NCI-H146 (cell line): Measurements from ENCODE around the gene DDX41.

Experiments used
- DNase-seq: peaks from one replicate; lab custom pipeline; 2025; lab: John Stamatoyannopoulos, UW

DDX41 gene

DNA sequence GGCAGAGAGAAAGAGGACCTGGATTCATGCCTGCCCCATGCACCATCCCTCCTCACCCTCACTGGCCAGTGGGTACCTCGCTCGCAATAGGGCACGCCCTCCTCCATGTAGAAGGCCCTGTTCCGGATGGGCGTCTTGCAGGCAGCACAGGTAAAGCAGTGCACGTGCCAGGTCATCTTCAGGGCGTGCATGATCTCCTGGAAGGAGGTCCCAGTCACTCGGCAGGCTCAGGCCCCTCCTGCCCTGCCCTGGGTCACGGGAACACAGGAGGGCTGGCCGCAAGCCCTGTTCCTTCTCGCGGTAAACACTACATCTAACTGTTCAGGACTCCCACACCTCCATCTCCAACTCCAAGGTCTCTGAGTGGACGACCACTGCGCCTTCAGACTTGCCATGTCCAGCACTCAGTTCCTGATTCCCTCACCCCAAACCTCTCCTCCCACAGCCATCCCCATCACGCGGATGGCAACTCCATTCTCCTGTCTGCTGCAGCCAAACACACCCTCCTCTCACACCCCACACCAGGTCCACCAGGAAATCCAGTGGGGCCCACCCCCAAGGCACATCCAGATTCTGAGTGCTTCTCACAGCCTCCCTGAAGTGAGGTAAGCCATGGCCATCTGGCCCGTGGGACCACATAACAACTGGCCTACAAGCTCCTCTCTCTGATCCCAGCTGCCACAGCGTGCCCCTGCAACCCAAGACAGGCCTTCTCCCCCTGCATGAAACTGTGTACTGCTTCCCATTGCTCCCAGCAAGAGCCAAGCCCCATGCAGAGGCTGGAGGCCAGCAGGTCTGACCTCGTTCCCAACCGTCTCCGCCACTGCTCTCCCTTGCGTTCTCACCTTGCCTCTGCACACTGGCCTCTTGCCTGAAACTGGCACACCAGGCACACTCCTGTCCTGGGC, 32.5 kb downstream of the DDX41 start:
- no peak for DNase-seq

- no peak for DNase-seq
These were observed 33.7 kb downstream of the DDX41 start for GRCh38 chr5:177483042-177483441.

DNA sequence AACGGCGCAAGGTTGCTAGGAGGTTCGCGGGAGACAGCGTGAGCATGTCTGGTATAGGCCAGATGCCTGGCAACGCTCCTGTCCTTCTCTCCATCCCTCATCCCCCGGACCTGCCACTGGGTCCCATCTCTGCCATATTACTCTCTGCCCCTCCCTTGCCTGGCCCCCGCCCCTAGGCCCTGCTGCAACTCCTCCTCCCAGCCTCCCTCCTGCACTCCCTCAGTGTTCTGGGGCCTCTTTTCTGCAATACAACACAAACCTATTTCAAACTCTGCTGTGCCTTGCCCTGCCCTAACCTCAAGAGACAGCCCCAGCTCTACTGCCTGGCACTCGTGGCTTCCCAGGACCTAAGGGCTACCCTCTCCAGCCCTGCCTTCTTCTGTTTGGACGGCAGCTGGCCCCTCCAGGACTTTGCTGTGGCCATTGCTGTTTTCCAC, 34.4 kb downstream of the DDX41 start:
- no peak for DNase-seq

DNA sequence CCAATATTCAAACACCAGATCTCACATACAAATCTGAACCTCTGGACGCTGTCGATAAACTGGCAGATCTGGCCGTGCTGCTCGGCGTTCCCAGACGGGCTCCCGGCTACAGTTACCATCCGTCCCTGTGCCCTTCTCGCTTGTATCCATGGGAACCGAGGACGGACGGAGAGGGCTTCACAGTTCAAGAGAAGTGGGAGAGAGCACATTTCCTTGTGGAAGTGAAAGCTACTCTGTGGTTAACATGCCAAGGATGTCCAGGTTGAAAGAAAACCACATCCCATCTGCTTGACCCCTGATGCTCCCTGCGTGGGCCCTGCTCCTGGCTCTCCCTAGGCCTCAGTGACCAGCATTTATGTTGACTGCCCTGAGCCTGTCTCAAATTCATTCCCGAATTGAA, 37.0 kb downstream of the DDX41 start:
- DNase-seq, result no peak

- DNase-seq, result no peak
These were observed 37.8 kb downstream of the DDX41 start for GRCh38 chr5:177478711-177479646.

DNA sequence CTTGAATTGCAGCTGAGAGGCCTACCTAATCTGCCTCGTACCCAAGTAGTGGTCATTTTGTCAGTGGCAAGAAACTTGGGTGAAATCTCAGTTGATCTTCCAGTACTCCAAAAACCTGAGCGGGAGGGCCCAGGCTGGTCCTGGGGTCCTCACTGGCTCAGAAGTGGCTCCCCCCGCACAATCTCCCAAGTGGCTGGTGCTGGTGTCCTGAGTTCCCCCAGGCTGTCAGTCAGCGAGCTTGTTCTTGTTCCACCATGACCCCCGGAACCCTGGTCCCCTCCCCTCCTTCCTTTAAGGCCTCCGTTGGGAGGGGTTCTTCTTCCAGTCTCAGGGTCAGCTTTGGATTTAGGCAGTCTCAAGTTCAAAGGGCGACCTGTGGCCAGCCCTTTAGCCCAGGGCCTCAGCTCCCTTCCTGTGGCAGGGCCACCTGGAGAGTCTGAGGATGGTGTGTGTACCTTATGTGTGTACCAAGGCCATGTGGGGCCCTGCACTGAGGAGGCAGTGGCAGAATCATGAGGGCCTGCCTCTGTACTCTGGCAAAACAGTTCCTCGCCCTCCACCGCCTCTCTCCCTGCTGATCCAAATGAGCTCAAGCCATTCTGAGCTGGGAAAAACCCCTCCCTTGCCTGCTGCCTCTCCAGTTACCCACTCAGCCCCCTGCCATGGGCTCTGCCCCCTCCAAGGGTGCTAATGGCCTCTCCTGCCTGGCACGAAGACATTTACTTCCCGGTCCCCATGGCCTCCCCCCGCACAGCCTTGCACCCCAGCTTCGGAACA, 38.9 kb downstream of the DDX41 start:
- DNase-seq, result no peak

- no peak for DNase-seq
These were observed 40.1 kb downstream of the DDX41 start for GRCh38 chr5:177476531-177477233.

- no peak for DNase-seq
These were observed 41.0 kb downstream of the DDX41 start for GRCh38 chr5:177475563-177476427.

GRCh38 chr5:177474846-177475562, 41.8 kb downstream of the DDX41 start:
- DNase-seq, result no peak

DNA sequence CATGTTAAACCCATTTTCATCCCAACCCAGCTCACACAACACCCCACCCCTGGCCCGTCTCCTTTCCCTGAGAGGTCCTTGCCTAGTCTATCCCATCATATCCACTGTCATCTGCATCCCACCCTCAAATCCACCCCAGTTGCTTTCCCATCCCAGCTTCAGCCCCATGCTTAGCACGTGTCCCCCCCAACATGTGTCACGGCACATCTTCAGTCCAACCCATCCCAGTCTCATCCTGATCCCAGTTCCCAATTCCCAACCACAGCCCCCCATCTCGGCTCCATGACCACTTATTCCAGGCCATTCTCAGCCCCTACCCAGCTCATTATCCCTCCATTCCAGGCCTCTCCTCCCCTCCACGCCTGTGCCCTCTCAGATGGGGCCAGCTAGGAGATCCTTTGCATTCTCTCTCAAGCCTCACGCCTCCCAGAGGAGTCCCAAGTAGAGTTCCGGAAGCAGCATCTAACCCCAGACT, 42.7 kb downstream of the DDX41 start:
- DNase-seq, result no peak

DNA sequence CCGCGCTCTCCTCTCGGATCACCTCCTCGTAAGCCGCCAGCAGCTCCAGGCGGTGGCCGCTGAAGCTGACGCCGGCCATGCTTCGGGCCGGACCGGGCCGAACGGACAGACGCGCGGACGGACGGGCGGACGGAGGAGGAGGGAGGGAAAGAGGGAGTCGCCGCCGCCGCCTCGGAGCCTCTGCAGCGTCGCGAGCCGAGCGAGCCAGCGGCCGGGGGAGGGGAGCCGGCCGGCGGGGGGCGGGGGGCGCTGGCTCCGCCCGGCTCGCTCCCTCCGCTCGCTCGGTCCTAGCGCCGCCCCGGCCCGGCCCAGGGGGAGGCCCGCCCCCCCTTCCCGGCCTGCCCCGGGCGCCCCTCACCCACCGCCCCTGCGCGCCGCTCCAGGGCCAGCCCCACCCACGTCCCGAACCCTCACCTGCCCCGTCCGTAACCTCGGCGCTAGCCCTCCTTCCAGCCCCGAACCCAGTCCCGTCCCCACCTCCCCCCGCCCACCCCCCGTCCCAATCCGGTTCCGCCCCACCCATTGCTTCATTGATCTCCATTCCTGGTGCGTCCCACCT, 43.2 kb downstream of the DDX41 start, which contains the start of gene DBN1:
TSS of gene DBN1 (minus strand) at position 192 of the 559 bp plus-strand sequence. CDS start at position 79, 113 bp downstream.
- peak; percentile 60 for DNase-seq

GRCh38 chr5:177472460-177473442, 44.0 kb downstream of the DDX41 start:
- peak; percentile 59 for DNase-seq

- peak; percentile 45 for DNase-seq
These were observed 45.0 kb downstream of the DDX41 start for GRCh38 chr5:177471610-177472356.

GRCh38 chr5:177470759-177471536, 45.8 kb downstream of the DDX41 start:
- DNase-seq, result no peak

- DNase-seq, result peak; percentile 35
These were observed 46.8 kb downstream of the DDX41 start for GRCh38 chr5:177469750-177470525.
